PC-9 (cell line): ENCODE results near the gene CHRNA7.

Experiments used
- CTCF ChIP-seq: fragments of 200-600 bp; sonication (generic); conservative IDR thresholded peaks from 2 replicates; pipeline ENCODE4 v1.6.1; 2017; ENCODE audit warnings: mixed run types, antibody characterized with exemption, mild to moderate bottlenecking, moderate library complexity
- EZH2 ChIP-seq: fragments of 200-600 bp; sonication (generic); IDR thresholded peaks from 2 replicates; pipeline ENCODE4 v1.8.0; 2017; ENCODE audit warnings: antibody characterized with exemption, low read depth

GRCh38 chr15:32117122-32117521 is 86.8 kb downstream of the CHRNA7 start:
- no peak for TF ChIP-seq CTCF
- no peak for TF ChIP-seq EZH2
